MCF 10A (cell line): ENCODE measurements around the gene GABPB2. TPM values are rescaled to one million over a fixed set of nuclear protein-coding genes. Genes with fewer than 3 reads are reported as not detected.

Experiments
- Bru-seq: library from RNA; stranded (reverse); fragments of 400-500 nt; gene quantifications from one replicate; lab custom pipeline; 2021; lab: Mats Ljungman, UMichigan
- BruChase-seq, 2 experiments: library from RNA; stranded (reverse); fragments of 400-500 nt; gene quantifications; one replicate each; lab custom pipeline; 2021; lab: Mats Ljungman, UMichigan
- BruUV-seq: library from RNA; stranded (reverse); fragments of 400-500 nt; replicated peaks from 2 replicates; lab custom pipeline; 2021; lab: Mats Ljungman, UMichigan
- CTCF ChIA-PET: fragments of 300-600 bp; sonication (Branson Sonifier 250); formaldehyde crosslinking; extraction: SDS; loops from one replicate; lab custom pipeline; 2021; ENCODE audit warnings: antibody characterized with exemption, inconsistent platforms; lab: Yijun Ruan, JAX
- POLR2A ChIA-PET: fragments of 300-600, 350-650 bp; sonication (Branson Sonifier 250); formaldehyde crosslinking; extraction: SDS; loops from one replicate; lab custom pipeline; 2020; ENCODE audit warnings: antibody characterized with exemption, inconsistent platforms; lab: Yijun Ruan, JAX
- DNase-seq: peaks from one replicate; pipeline ENCODE4 v3.0.0-alpha.2; 2018; ENCODE audit not compliant: unreplicated experiment
- H3K27ac Mint-ChIP-seq: one replicate; pipeline ENCODE4 v1.8.0; 2022; ENCODE audit warnings: mild to moderate bottlenecking, low read depth, mixed read lengths; ENCODE audit not compliant: unreplicated experiment
- H3K27me3 Mint-ChIP-seq: one replicate; pipeline ENCODE4 v1.8.0; 2022; ENCODE audit warnings: mixed read lengths; ENCODE audit not compliant: insufficient read depth, unreplicated experiment
- H3K36me3 Mint-ChIP-seq: one replicate; pipeline ENCODE4 v1.8.0; 2022; ENCODE audit warnings: mild to moderate bottlenecking, moderate library complexity, mixed read lengths; ENCODE audit not compliant: insufficient read depth, unreplicated experiment
- H3K4me1 Mint-ChIP-seq: one replicate; pipeline ENCODE4 v1.8.0; 2022; ENCODE audit warnings: mixed read lengths; ENCODE audit not compliant: insufficient read depth, unreplicated experiment
- H3K4me3 Mint-ChIP-seq: one replicate; pipeline ENCODE4 v1.8.0; 2022; ENCODE audit warnings: mild to moderate bottlenecking, moderate library complexity, mixed read lengths; ENCODE audit not compliant: unreplicated experiment
- H3K9me3 Mint-ChIP-seq: one replicate; pipeline ENCODE4 v1.8.0; 2022; ENCODE audit warnings: mixed read lengths; ENCODE audit not compliant: unreplicated experiment
- intact Hi-C: fragments of 100-400 bp; cut with micrococcal nuclease; formaldehyde crosslinking; loops from 2 replicates; pipeline ENCODE4 v1.14.1; 2022
- long read RNA-seq: library from polyadenylated mRNA; stranded (forward); transcript quantifications from one replicate; pipeline ENCODE4 v2.0.0, GENCODE V29; 2022
- total RNA-seq: library from RNA; stranded (reverse); gene quantifications from 2 replicates; pipeline ENCODE4 v1.2.3, GENCODE V29; 2022
- TF ChIP-seq, protein P1 (sequence below): fragments of 200-600 bp; IDR thresholded peaks from one replicate; pipeline ENCODE4 v1.8.0; 2022; ENCODE audit warnings: antibody characterized with exemption, mild to moderate bottlenecking; ENCODE audit not compliant: unreplicated experiment

Gene GABPB2
- total RNA-seq (20.2 and 22.9 TPM in 2 replicates), Bru-seq, nascent RNA (percentile 61 among the genes with signal in this experiment), BruChase-seq, experiment 1, labeled RNA remaining after a 6-hour chase (percentile 86 among the genes with signal in this experiment), BruChase-seq, experiment 2, labeled RNA remaining after a 2-hour chase (percentile 68 among the genes with signal in this experiment)
- long read RNA-seq, full-length matches to known transcripts, result 3 of 16 reads
- long read RNA-seq, partial matches to known transcripts, result 5 of 16 reads
- long read RNA-seq, other reads (novel, unspliced or antisense), result 8 of 16 reads

DNA sequence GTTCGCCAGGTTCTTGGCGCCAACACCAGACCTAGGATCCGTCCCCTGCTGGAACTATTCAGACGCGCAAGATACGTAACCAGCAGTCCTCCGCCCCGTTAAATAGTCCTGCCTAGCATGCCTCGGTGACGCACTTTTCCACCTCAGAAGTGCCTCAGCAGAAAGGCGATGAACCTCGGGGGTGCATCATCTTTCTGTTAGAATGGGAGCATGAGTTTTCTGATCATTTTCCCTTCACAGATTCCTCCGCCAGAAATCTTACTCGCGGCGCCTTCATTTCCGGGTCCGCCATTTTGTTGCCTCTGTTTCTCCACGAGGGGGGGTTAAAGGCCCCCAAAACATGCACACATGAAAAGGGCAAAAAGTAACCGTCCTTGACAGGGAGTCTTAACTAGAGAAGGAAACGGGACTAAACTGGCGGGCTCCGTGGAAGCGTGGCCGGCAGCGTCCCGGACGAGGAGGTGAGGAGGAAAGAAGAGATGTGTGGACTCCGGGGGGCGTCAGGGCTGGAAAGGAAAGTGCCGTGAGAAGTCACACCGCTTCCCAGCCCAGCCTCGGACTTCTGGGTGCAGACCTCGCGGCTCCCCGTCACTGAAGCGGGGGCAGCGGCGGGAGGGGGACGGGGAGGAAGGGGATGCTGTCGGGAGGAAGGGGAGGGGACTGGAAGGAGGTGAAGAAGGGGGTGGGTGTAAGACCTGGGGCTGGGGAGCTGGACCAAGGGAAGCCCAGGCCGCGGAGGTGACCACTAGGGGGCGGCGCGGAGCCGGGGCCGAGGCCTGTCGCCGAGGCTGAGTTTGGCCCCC lies at the start of gene GABPB2:
TSS of gene GABPB2 (plus strand) at position 288 of the 803 bp plus-strand sequence. CDS start 17,429 bp downstream, outside the sequence.
- Mint-ChIP-seq H3K9me3 (no peaks in the 10 kb centered on the region), H3K27ac (peak within 1 kb of the TSS; percentile 100), H3K36me3 (peaks cover 19% of the 10 kb centered on the region), H3K4me3 (peak within 1 kb of the TSS; percentile 100), H3K4me1 (no peaks in the 10 kb centered on the region), H3K27me3 (no peaks in the 10 kb centered on the region)
- ChIA-PET POLR2A (interaction anchor here (0.6 to 4.9 kb wide), 18 partner anchors 12 to 269 kb away, joined by 3 to 67 read pairs (median 4); partner anchors contain the start of genes CDC42SE1, LYSMD1, MINDY1 and MLLT11), CTCF (interaction anchor here (0.6 to 2.7 kb wide), 11 partner anchors 9 to 391 kb away, joined by 3 to 22 read pairs (median 5); partner anchors contain the start of genes CDC42SE1, MLLT11 and TNFAIP8L2)
- intact Hi-C loops, result loop anchor here (1.0 to 10.0 kb wide), 4 partner anchors 11 to 184 kb away; partner anchors contain the start of genes CDC42SE1, PSMD4 and TNFAIP8L2
- peak; percentile 98 for DNase-seq
- TSS peak; percentile 79 for BruUV-seq
- TF ChIP-seq, protein P1, sequence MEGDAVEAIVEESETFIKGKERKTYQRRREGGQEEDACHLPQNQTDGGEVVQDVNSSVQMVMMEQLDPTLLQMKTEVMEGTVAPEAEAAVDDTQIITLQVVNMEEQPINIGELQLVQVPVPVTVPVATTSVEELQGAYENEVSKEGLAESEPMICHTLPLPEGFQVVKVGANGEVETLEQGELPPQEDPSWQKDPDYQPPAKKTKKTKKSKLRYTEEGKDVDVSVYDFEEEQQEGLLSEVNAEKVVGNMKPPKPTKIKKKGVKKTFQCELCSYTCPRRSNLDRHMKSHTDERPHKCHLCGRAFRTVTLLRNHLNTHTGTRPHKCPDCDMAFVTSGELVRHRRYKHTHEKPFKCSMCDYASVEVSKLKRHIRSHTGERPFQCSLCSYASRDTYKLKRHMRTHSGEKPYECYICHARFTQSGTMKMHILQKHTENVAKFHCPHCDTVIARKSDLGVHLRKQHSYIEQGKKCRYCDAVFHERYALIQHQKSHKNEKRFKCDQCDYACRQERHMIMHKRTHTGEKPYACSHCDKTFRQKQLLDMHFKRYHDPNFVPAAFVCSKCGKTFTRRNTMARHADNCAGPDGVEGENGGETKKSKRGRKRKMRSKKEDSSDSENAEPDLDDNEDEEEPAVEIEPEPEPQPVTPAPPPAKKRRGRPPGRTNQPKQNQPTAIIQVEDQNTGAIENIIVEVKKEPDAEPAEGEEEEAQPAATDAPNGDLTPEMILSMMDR, result peak; percentile 99

DNA sequence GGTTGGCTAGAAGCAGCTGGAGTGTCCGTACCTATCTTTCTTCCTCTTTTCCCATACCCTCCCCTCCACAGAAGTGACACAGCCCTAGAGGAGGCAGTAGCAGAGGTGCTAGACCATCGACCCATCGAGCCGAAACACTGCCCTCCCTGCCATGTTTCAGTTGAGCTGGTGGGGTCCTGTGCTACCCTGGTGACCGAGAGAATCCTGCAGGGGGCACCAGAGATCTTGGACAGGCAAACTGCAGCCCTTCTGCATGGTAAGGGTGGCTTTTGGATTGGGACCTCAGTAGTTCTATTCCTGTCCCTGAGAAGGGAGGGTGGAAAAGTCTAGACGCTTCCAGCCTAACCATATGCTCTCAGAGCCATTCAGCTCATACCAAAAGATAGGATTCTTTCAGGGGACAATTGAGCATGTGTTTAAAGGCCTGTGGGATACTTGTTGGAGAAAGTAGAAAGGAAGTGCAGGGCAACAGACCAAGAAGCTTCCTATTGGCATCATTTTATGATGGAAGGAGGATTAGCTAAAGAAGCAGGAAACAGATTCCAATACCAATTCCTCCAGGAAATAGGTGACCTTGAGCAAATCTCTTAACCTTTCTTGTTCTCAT lies 45.9 kb upstream of the GABPB2 start:
- Mint-ChIP-seq H3K27me3 (no peaks in the 10 kb centered on the region), H3K36me3 (peaks cover 75% of the 10 kb centered on the region), H3K4me1 (no peaks in the 10 kb centered on the region), H3K9me3 (no peaks in the 10 kb centered on the region), H3K4me3 (no peak overlapping the region), H3K27ac (no peak overlapping the region)
- POLR2A ChIA-PET, result interaction anchor here (1.0 to 1.9 kb wide), 4 partner anchors 10 to 35 kb away, joined by 4 to 6 read pairs (median 5); partner anchors contain the start of genes CDC42SE1, MINDY1 and MLLT11
- TF ChIP-seq, protein P1, result peak; percentile 83
- intact Hi-C loops, result loop anchor here (1.0 to 2.0 kb wide), 3 partner anchors 35 to 132 kb away; partner anchors contain the start of genes CDC42SE1, GABPB2 and TNFAIP8L2
- CTCF ChIA-PET, result interaction anchor here (0.6 to 3.6 kb wide), 32 partner anchors 10 to 601 kb away, joined by 3 to 29 read pairs (median 5); partner anchors contain the start of genes BNIPL, CDC42SE1, MINDY1 and MLLT11
- BruUV-seq, result no TSS peak
- DNase-seq, result peak; percentile 75

DNA sequence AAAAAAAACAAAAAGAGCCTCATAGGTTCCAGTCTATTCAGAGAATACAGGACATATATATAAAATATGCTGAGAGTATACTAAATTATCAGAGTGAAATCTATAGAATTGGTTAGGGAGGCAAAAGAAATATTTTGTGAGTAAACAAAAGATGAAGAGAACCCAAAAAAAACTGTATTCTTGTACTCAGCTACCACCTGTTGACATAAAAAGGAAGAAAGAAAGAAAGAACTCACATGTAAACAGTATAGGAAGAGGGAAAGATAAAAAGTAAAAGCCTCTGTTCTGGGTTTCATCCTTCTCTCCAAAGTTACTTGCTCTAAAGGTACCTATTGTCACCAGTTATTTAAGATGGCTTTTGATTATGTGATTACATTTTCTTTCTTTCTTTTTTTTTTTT lies 44.1 kb upstream of the GABPB2 start:
- no peak overlapping the region for H3K27ac Mint-ChIP-seq
- H3K4me1 Mint-ChIP-seq, result no peaks in the 10 kb centered on the region
- no TSS peak for BruUV-seq
- TF ChIP-seq, protein P1, result no peak
- POLR2A ChIA-PET, result interaction anchor here (1.1 to 1.2 kb wide), 2 partner anchors 33 to 36 kb away, joined by 3 to 4 read pairs; partner anchors contain the start of gene CDC42SE1
- H3K27me3 Mint-ChIP-seq, result no peaks in the 10 kb centered on the region
- peaks cover 84% of the 10 kb centered on the region for H3K36me3 Mint-ChIP-seq
- no peak for DNase-seq
- H3K9me3 Mint-ChIP-seq, result no peaks in the 10 kb centered on the region
- H3K4me3 Mint-ChIP-seq, result no peak overlapping the region
- CTCF ChIA-PET, result interaction anchor here (0.6 to 3.6 kb wide), 9 partner anchors 12 to 102 kb away, joined by 3 to 29 read pairs (median 5); partner anchors contain the start of genes BNIPL, C1orf56 and CDC42SE1
- intact Hi-C loops, result no loop called here
